K562 (cell line): ENCODE results near the gene TOMM70. TPM values are rescaled to one million over a fixed set of nuclear protein-coding genes. Genes with fewer than 3 reads are reported as not detected.
"Not testable (repeated sequence)": the region's sequence is repeated elsewhere in the genome, so short reads cannot be mapped to it uniquely, and the experiment has no call there.

Experiments used
- ATAC-seq: fragments of 200-7000 bp; cut with Tn5 transposase; 3 replicates; pipeline ENCODE4 v1.9.1; 2020; ENCODE audit warnings: moderate library complexity
- BruUV-seq: library from RNA; stranded (reverse); fragments of 400-500 nt; replicated peaks from 2 replicates; lab custom pipeline; 2021; lab: Mats Ljungman, UMichigan
- CTCF ChIA-PET: fragments of 300-600 bp; formaldehyde crosslinking; extraction: SDS; loops from one replicate; lab custom pipeline; 2021; ENCODE audit warnings: low intra/inter-chr PET ratio; lab: Yijun Ruan, JAX
- POLR2A ChIA-PET: fragments of 300-600, 350-650 bp; sonication (Branson Sonifier 250); formaldehyde crosslinking; extraction: SDS; loops from one replicate; lab custom pipeline; 2021; ENCODE audit warnings: antibody characterized with exemption, inconsistent platforms; lab: Yijun Ruan, JAX
- DNase-seq, 4 experiments: peaks; one replicate each; pipeline versions ENCODE4 v3.0.0 to v3.0.0-alpha.2; 2011 to 2018; ENCODE audit warnings: low spot score in 3 of 4, mixed read lengths in 3 of 4; ENCODE audit errors: extremely low read depth in 1 of 4
- FAIRE-seq: peaks from 2 replicates; lab custom pipeline; 2011; peaks lifted over from hg19 to GRCh38; lab: Jason Lieb, UNC
- H2AFZ ChIP-seq: 2 replicates; pipeline ENCODE4 v1.6.0; 2011; ENCODE audit warnings: low read depth, low read length, control low read depth, inconsistent platforms
- H3K27ac ChIP-seq: fragments of 200-600 bp; 3 replicates; pipeline ENCODE4 v1.8.0; 2011; ENCODE audit warnings: low read depth, mild to moderate bottlenecking, control low read depth, inconsistent platforms, low read length, moderate library complexity, mixed read lengths; ENCODE audit errors: extremely low read depth
- H3K27me3 ChIP-seq, 2 experiments: fragments of 300-600 bp in 1 of 2; 2 replicates in 1 of 2; 3 replicates in 1 of 2; pipeline versions ENCODE4 v1.6.0 to v1.8.0; 2011; ENCODE audit warnings: inconsistent platforms in 2 of 2, low read length in 2 of 2, mild to moderate bottlenecking in 1 of 2, mixed read lengths in 1 of 2, moderate library complexity in 1 of 2; ENCODE audit not compliant: control insufficient read depth in 2 of 2, insufficient read depth in 2 of 2
- H3K36me3 ChIP-seq: fragments of 300-600 bp; 3 replicates; pipeline ENCODE4 v1.8.0; 2011; ENCODE audit warnings: mild to moderate bottlenecking, low read length, inconsistent platforms; ENCODE audit not compliant: control insufficient read depth, insufficient read depth
- H3K4me1 ChIP-seq, 2 experiments: fragments of 200-600 bp in 1 of 2; replicated peaks in 1 of 2; 2 replicates in 1 of 2; 3 replicates in 1 of 2; pipeline versions ENCODE4 v1.5.1 to v1.8.0; 2011; ENCODE audit warnings: inconsistent platforms in 2 of 2, low read length in 2 of 2, mild to moderate bottlenecking in 1 of 2, mixed read lengths in 1 of 2, moderate library complexity in 1 of 2; ENCODE audit not compliant: control insufficient read depth in 2 of 2, insufficient read depth in 2 of 2
- H3K4me2 ChIP-seq: 2 replicates; pipeline ENCODE4 v1.6.1; 2011; ENCODE audit warnings: low read length, control low read depth, inconsistent platforms, mixed read lengths; ENCODE audit not compliant: insufficient read depth
- H3K4me3 ChIP-seq: fragments of 200-600 bp; sonication (generic), shearing (Covaris generic); 2 replicates; pipeline ENCODE4 v1.5.1; 2016; ENCODE audit warnings: control low read depth, inconsistent platforms
- H3K79me2 ChIP-seq: fragments of 200-600 bp; 3 replicates; pipeline ENCODE4 v1.8.0; 2011; ENCODE audit warnings: low read length, inconsistent platforms; ENCODE audit not compliant: control insufficient read depth, insufficient read depth
- H3K9ac ChIP-seq, 2 experiments: 2 replicates each; pipeline versions ENCODE4 v1.6.0 to v1.6.1; 2011; ENCODE audit warnings: low read depth in 2 of 2, low read length in 2 of 2, control low read depth in 1 of 2, inconsistent platforms in 1 of 2, mild to moderate bottlenecking in 1 of 2, mixed read lengths in 1 of 2; ENCODE audit not compliant: insufficient read depth in 1 of 2
- H3K9me1 ChIP-seq: one replicate; pipeline ENCODE4 v1.6.0; 2011; ENCODE audit warnings: inconsistent platforms, mild to moderate bottlenecking, low read length, moderate library complexity; ENCODE audit not compliant: control insufficient read depth, insufficient read depth
- H3K9me3 ChIP-seq: replicated peaks from 2 replicates; pipeline ENCODE4 v1.5.1; 2011; ENCODE audit warnings: low read depth, low read length, inconsistent platforms; ENCODE audit not compliant: control insufficient read depth, insufficient read depth
- H4K20me1 ChIP-seq: replicated peaks from 2 replicates; pipeline ENCODE4 v1.6.1; 2011; ENCODE audit warnings: low read length, inconsistent platforms, mixed read lengths; ENCODE audit not compliant: control insufficient read depth, insufficient read depth
- AFF1 ChIP-seq, 2 experiments: fragments of 450-650 bp; IDR thresholded peaks; 2 replicates each; pipeline ENCODE4 v1.6.1; 2018; ENCODE audit warnings: mild to moderate bottlenecking in 2 of 2, low read depth in 1 of 2; ENCODE audit not compliant: partially characterized antibody in 2 of 2
- WGBS: fragments of 100-300 bp; shearing (Covaris generic); methylation state at CpG from one replicate; pipeline ENCODE4 v1.1.6; 2016; ENCODE audit warnings: low coverage, mixed read lengths; ENCODE audit not compliant: insufficient coverage; ENCODE audit errors: missing lambda C conversion rate; 5-methylcytosine and 5-hydroxymethylcytosine counted together
- in situ Hi-C: fragments of 300-500 bp; cut with MboI; formaldehyde crosslinking; loops from 4 replicates; pipeline ENCODE4 v1.15.0; 2018; ENCODE audit warnings: inconsistent platforms, mixed read lengths
- intact Hi-C: fragments of 100-400 bp; cut with micrococcal nuclease; formaldehyde crosslinking; loops from 2 replicates; pipeline ENCODE4 v1.14.2; 2022
- polyA plus RNA-seq, 8 experiments: library from polyadenylated mRNA; depleted of rRNA in 4 of 8; stranded (reverse) in 5 of 8; unstranded in 3 of 8; fragments of >200 nt; fragmentation: Nextera tagmentation in 2 of 8; fragmentation: Illumina TruSeq in 1 of 8; extraction: Ambion mirVana in 2 of 8; extraction: Trizol in 1 of 8; gene quantifications; 2 replicates each; pipeline versions ENCODE4 v1.2.1 to v1.2.3, GENCODE V29; 2011 to 2014; ENCODE audit warnings: inconsistent platforms in 1 of 8, missing spikeins in 1 of 8
- total RNA-seq, 7 experiments: library from RNA; depleted of rRNA in 6 of 7; stranded (reverse); fragments of >200 nt in 6 of 7; fragmentation: Illumina TruSeq in 2 of 7; extraction: Trizol in 2 of 7; gene quantifications; 2 replicates each; pipeline versions ENCODE4 v1.2.1 to v1.2.3, GENCODE V29; 2011 to 2021; ENCODE audit warnings: low replicate concordance in 1 of 7

Gene TOMM70
- total and polyA plus RNA-seq, 9 of the 15 experiments (the other 6 are each of a cell fraction or from before 2014, with no cell fraction given): 17.5 to 75.6 (median 54.9) TPM

- not testable (repeated sequence) for BruUV-seq
- peaks cover 23% of the 10 kb centered on the region; the same call in 2 of the 3 replicates for H3K36me3 ChIP-seq
Measured at GRCh38 chr3:100351770-100352169, 49.1 kb downstream of the TOMM70 start.

More at GRCh38 chr3:100351770-100352169, 49.1 kb downstream of the TOMM70 start:
- H2AFZ ChIP-seq, H3K4me3 ChIP-seq, H3K4me1 ChIP-seq, H3K27ac ChIP-seq, in situ Hi-C loops, H3K27me3 ChIP-seq, H3K9me1 ChIP-seq, FAIRE-seq, H4K20me1 ChIP-seq, CTCF ChIA-PET, H3K9me3 ChIP-seq, ATAC-seq, POLR2A ChIA-PET, intact Hi-C loops, H3K9ac ChIP-seq, DNase-seq, H3K4me2 ChIP-seq, H3K79me2 ChIP-seq: not testable (repeated sequence)
- peak in 1 of 2 experiments; percentile 90 for TF ChIP-seq AFF1 (IDR thresholded peaks at IDR 0.05; ENCODE audit: low read depth in 1 of 2, partially characterized antibody in 2 of 2)
- WGBS: no CpG with 5 or more reads among the region's 2 CpGs
